Natural killer cell (primary cell): Measurements from ENCODE around the gene WDR44. TPM values are rescaled to one million over a fixed set of nuclear protein-coding genes. Genes with fewer than 3 reads are reported as not detected.

Experiments
- ATAC-seq, 3 donors: fragments of 150-1000 bp in 2 of 3; fragments of 200-7000 bp in 1 of 3; cut with Tn5 transposase; 1 replicate in 1 of 3; 2 replicates in 2 of 3; pipeline ENCODE4 v1.10.0; 2021; ENCODE audit warnings: mild to moderate bottlenecking in 2 of 3, moderate library complexity in 2 of 3
- DNase-seq, 2 donors: peaks; one replicate each; pipeline versions ENCODE4 v3.0.0 to v3.0.0-alpha.2; 2013 to 2021; ENCODE audit warnings: mixed read lengths in 1 of 2
- H3K27ac ChIP-seq: one replicate; pipeline ENCODE4 v1.5.1; 2013; ENCODE audit warnings: mild to moderate bottlenecking, low read length
- H3K27me3 ChIP-seq: one replicate; pipeline ENCODE4 v1.6.1; 2013; ENCODE audit warnings: low read length; ENCODE audit not compliant: control insufficient read depth, insufficient read depth
- H3K36me3 ChIP-seq: one replicate; pipeline ENCODE4 v1.6.1; 2013; ENCODE audit warnings: low read length; ENCODE audit not compliant: control insufficient read depth, insufficient read depth
- H3K4me1 ChIP-seq: one replicate; pipeline ENCODE4 v1.6.1; 2013; ENCODE audit warnings: low read length; ENCODE audit not compliant: control insufficient read depth, insufficient read depth
- H3K4me3 ChIP-seq: one replicate; pipeline ENCODE4 v1.5.1; 2013; ENCODE audit warnings: low read length
- H3K9me3 ChIP-seq: one replicate; pipeline ENCODE4 v1.6.1; 2013; ENCODE audit warnings: low read length; ENCODE audit not compliant: control insufficient read depth, insufficient read depth
- H3K27ac Mint-ChIP-seq, 2 donors: one replicate each; pipeline ENCODE4 v1.8.0; 2022; ENCODE audit warnings: mild to moderate bottlenecking in 2 of 2, mixed read lengths in 2 of 2, moderate library complexity in 1 of 2
- H3K27me3 Mint-ChIP-seq, 2 donors: one replicate each; pipeline ENCODE4 v1.8.0; 2022; ENCODE audit warnings: low read depth in 2 of 2, mixed read lengths in 2 of 2
- H3K36me3 Mint-ChIP-seq: one replicate; pipeline ENCODE4 v1.8.0; 2022; ENCODE audit warnings: mixed read lengths
- H3K4me1 Mint-ChIP-seq, 2 donors: one replicate each; pipeline ENCODE4 v1.8.0; 2022; ENCODE audit warnings: mixed read lengths in 2 of 2
- H3K4me3 Mint-ChIP-seq: one replicate; pipeline ENCODE4 v1.8.0; 2022; ENCODE audit warnings: mild to moderate bottlenecking, moderate library complexity, mixed read lengths
- H3K9me3 Mint-ChIP-seq, 2 donors: one replicate each; pipeline ENCODE4 v1.8.0; 2022; ENCODE audit warnings: mixed read lengths in 2 of 2
- CTCF ChIP-seq: fragments of 200-600 bp; IDR thresholded peaks from one replicate; pipeline ENCODE4 v1.8.0; 2022; ENCODE audit warnings: antibody characterized with exemption
- WGBS: methylation state at CpG from one replicate; pipeline ENCODE4 v1.1.7; 2013; ENCODE audit warnings: missing lambda C conversion rate; ENCODE audit not compliant: insufficient coverage; 5-methylcytosine and 5-hydroxymethylcytosine counted together
- intact Hi-C: fragments of 100-400 bp; cut with micrococcal nuclease; formaldehyde crosslinking; loops from one replicate; pipeline ENCODE4 v1.14.2; 2022
- total RNA-seq, 4 donors: library from RNA; stranded (reverse); fragments of 120-200 nt in 1 of 4; gene quantifications; one replicate each; pipeline versions ENCODE4 v1.2.3 to v1.2.4, GENCODE V29; 2013 to 2022

WDR44 gene
- total RNA-seq, 3 donors from 2014 or later (not counting 1 experiment from before 2014, with no cell fraction given) = 14.6 to 17.5 (median 16.0) TPM

- 90% methylated on average over 5 of the region's 6 CpGs for WGBS
- Histone ChIP-seq H3K27ac (no peak overlapping the region), H3K4me3 (no peak overlapping the region), H3K4me1 (no peaks in the 10 kb centered on the region), H3K36me3 (no peaks in the 10 kb centered on the region), H3K9me3 (no peaks in the 10 kb centered on the region), H3K27me3 (no peaks in the 10 kb centered on the region)
- no peak for TF ChIP-seq CTCF
- no peaks in the 10 kb centered on the region for H3K36me3 Mint-ChIP-seq
- intact Hi-C loops = no loop called here
- no peaks in the 10 kb centered on the region for H3K27me3 Mint-ChIP-seq
- ATAC-seq (no peak), DNase-seq (no peak)
- no peaks in the 10 kb centered on the region for H3K9me3 Mint-ChIP-seq
- H3K4me3 Mint-ChIP-seq = no peak overlapping the region
- no peak overlapping the region for H3K27ac Mint-ChIP-seq
- peaks cover 10 to 19% of the 10 kb centered on the region in 2 donors for H3K4me1 Mint-ChIP-seq
Measured at GRCh38 chrX:118418811-118419251, 72.9 kb downstream of the WDR44 start.

- H3K9me3 ChIP-seq = no peaks in the 10 kb centered on the region
- no peaks in the 10 kb centered on the region for H3K4me1 ChIP-seq
- Mint-ChIP-seq H3K27ac (peak overlapping the region in 1 of 2 donors; percentile 30), H3K4me1 (peaks cover 10 to 19% of the 10 kb centered on the region in 2 donors), H3K4me3 (no peak overlapping the region), H3K27me3 (no peaks in the 10 kb centered on the region), H3K9me3 (no peaks in the 10 kb centered on the region), H3K36me3 (no peaks in the 10 kb centered on the region)
- DNase-seq = peak in 1 of 2 donors; percentile 1
- WGBS = 41% methylated on average over 5 of the region's 5 CpGs
- intact Hi-C loops = no loop called here
- H3K36me3 ChIP-seq = no peaks in the 10 kb centered on the region
- no peaks in the 10 kb centered on the region for H3K27me3 ChIP-seq
- no peak overlapping the region for H3K27ac ChIP-seq
- no peak for TF ChIP-seq CTCF
- no peak overlapping the region for H3K4me3 ChIP-seq
- peak in 1 of 3 donors; percentile 53 for ATAC-seq
Measured at GRCh38 chrX:118420462-118420861, 74.6 kb downstream of the WDR44 start.

GRCh38 chrX:118423558-118423957 lies 77.7 kb downstream of the WDR44 start:
- DNase-seq = no peak
- Histone ChIP-seq H3K27ac (no peak overlapping the region), H3K27me3 (no peaks in the 10 kb centered on the region), H3K4me3 (no peak overlapping the region), H3K4me1 (no peaks in the 10 kb centered on the region), H3K36me3 (no peaks in the 10 kb centered on the region), H3K9me3 (no peaks in the 10 kb centered on the region)
- intact Hi-C loops = no loop called here
- no CpG with 5 or more reads among the region's 4 CpGs for WGBS
- TF ChIP-seq CTCF = no peak
- Mint-ChIP-seq H3K9me3 (no peaks in the 10 kb centered on the region), H3K27ac (no peak overlapping the region), H3K27me3 (no peaks in the 10 kb centered on the region), H3K36me3 (no peaks in the 10 kb centered on the region), H3K4me1 (peaks cover 10 to 19% of the 10 kb centered on the region in 2 donors), H3K4me3 (no peak overlapping the region)
- ATAC-seq = no peak

- intact Hi-C loops = no loop called here
- H3K36me3 ChIP-seq = peaks cover 25% of the 10 kb centered on the region
- no peaks in the 10 kb centered on the region for H3K36me3 Mint-ChIP-seq
- H3K27ac ChIP-seq = no peak overlapping the region
- no peaks in the 10 kb centered on the region for H3K4me1 Mint-ChIP-seq
- H3K4me3 ChIP-seq = no peak overlapping the region
- no peaks in the 10 kb centered on the region for H3K9me3 ChIP-seq
- no peak for DNase-seq
- no peak overlapping the region for H3K27ac Mint-ChIP-seq
- H3K4me1 ChIP-seq = no peaks in the 10 kb centered on the region
- no peak for TF ChIP-seq CTCF
- no peaks in the 10 kb centered on the region for H3K27me3 Mint-ChIP-seq
- no peaks in the 10 kb centered on the region for H3K27me3 ChIP-seq
- no peak for ATAC-seq
- no peaks in the 10 kb centered on the region for H3K9me3 Mint-ChIP-seq
- 67% methylated on average over 3 of the region's 5 CpGs for WGBS
- no peak overlapping the region for H3K4me3 Mint-ChIP-seq
Measured at GRCh38 chrX:118432799-118433198, 86.9 kb downstream of the WDR44 start.
